Uterine smooth muscle cell (primary cell): Measurements from ENCODE around the gene CETN3. TPM values are rescaled to one million over a fixed set of nuclear protein-coding genes. Genes with fewer than 3 reads are reported as not detected.

Experiments used
- total RNA-seq: library from RNA; depleted of rRNA; stranded (reverse); fragments of >200 nt; gene quantifications from 2 replicates; pipeline ENCODE4 v1.2.3, GENCODE V29; 2014

CETN3 gene
- total RNA-seq, result 19.9 and 21.2 TPM in 2 replicates

DNA sequence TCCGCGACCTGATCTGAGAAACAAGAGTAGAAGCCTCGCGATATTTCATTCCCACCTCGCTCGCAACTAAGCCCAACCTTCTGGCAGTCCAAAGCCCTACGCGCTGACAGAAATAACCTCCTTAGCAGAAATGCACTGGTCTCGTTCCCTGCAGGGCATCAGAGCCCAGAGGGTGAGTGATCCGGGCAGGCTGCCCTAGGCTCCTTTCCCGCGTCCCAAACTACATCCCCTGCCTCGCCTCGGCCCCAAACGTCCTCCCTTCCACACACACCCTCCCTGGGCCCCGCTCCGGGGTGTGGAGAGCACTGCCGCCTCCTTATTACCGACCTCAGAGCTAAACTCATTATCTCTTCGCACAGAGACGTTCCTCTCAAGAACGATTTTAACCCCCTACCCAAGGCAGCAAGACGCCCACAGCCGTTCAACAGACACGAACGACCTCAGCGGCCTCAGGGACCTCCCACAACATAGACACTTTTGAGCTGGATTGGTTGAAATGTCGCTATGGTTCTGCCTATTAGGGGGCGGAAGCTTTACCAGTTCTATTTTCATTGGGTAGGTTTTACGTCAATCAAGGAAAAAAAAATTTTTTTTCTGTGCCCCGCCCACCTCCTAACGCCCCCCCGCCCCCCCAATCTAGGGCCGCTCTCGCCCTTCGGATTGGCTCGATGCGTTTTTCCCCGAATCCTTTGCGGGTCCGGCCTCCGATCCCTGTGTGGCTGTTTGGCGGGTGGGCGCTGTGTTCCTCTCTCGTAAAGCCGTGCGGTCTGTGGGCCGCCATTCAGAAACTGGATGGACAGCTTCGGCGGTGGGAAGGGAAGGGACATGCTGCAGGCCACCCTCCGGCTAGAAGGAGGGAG lies at the start of gene CETN3:
Gene CETN3, minus strand, starts transcription at position 439 of the 860 bp plus-strand sequence. Its CDS starts 95 bp downstream, at position 344.

Other genes with a start within 250 kb of the CETN3 start
- gene MBLAC2, start 65.0 kb upstream of the CETN3 start, total RNA-seq, result 4.6 TPM in 2 replicates
- 20.0 and 40.8 TPM in 2 replicates for gene POLR3G, start 65.1 kb upstream of the CETN3 start, total RNA-seq
- 24.6 and 31.5 TPM in 2 replicates for gene LYSMD3, start 119.8 kb upstream of the CETN3 start, total RNA-seq
- gene ADGRV1, start 149.0 kb upstream of the CETN3 start, total RNA-seq, result 0.25 and 0.33 TPM in 2 replicates